Liver (tissue), 9 donors: ENCODE data around the gene SHMT2. TPM values are rescaled to one million over a fixed set of nuclear protein-coding genes. Genes with fewer than 3 reads are reported as not detected.

ENCODE experiments used
- DNase-seq: peaks from one replicate; pipeline ENCODE4 v3.0.0-alpha.2; 2017; ENCODE audit warnings: low spot score
- H3K27ac ChIP-seq, 2 donors: one replicate each; pipeline ENCODE4 v1.7.0; 2013; ENCODE audit warnings: inconsistent platforms in 2 of 2, low read length in 2 of 2, control low read depth in 1 of 2, low read depth in 1 of 2, mild to moderate bottlenecking in 1 of 2
- H3K27me3 ChIP-seq, 4 donors: one replicate each; pipeline versions ENCODE4 v1.6.1 to v1.7.0; 2013; ENCODE audit warnings: low read length in 3 of 4, inconsistent platforms in 1 of 4, mild to moderate bottlenecking in 1 of 4, moderate library complexity in 1 of 4; ENCODE audit not compliant: control insufficient read depth in 4 of 4, insufficient read depth in 4 of 4
- H3K36me3 ChIP-seq, 4 donors: one replicate each; pipeline versions ENCODE4 v1.6.1 to v1.7.0; 2013; ENCODE audit warnings: low read length in 3 of 4, mild to moderate bottlenecking in 3 of 4, low read depth in 1 of 4, moderate library complexity in 1 of 4; ENCODE audit not compliant: control insufficient read depth in 4 of 4, insufficient read depth in 3 of 4
- H3K4me1 ChIP-seq, 4 donors: one replicate each; pipeline versions ENCODE4 v1.6.1 to v1.7.0; 2013; ENCODE audit warnings: low read length in 3 of 4, mild to moderate bottlenecking in 3 of 4, moderate library complexity in 1 of 4; ENCODE audit not compliant: control insufficient read depth in 4 of 4, insufficient read depth in 4 of 4
- H3K4me3 ChIP-seq, 3 donors: one replicate each; pipeline versions ENCODE4 v1.6.1 to v1.7.0; 2013; ENCODE audit warnings: low read length in 3 of 3, control low read depth in 1 of 3, low read depth in 1 of 3, mild to moderate bottlenecking in 1 of 3
- H3K9ac ChIP-seq, 2 donors: one replicate each; pipeline ENCODE4 v1.7.0; 2013; ENCODE audit warnings: low read length in 2 of 2, mild to moderate bottlenecking in 2 of 2, moderate library complexity in 2 of 2, control low read depth in 1 of 2, low read depth in 1 of 2
- H3K9me3 ChIP-seq, 4 donors: one replicate each; pipeline versions ENCODE4 v1.6.1 to v1.7.0; 2013; ENCODE audit warnings: low read length in 3 of 4; ENCODE audit not compliant: control insufficient read depth in 4 of 4
- EGR1 ChIP-seq, 2 donors: IDR thresholded peaks; 2 replicates each; pipeline ENCODE4 v1.6.1; 2016 to 2018; ENCODE audit warnings: antibody characterized with exemption in 2 of 2, low read depth in 2 of 2
- FOXA1 ChIP-seq: IDR thresholded peaks from 2 replicates; pipeline ENCODE4 v1.6.1; 2016; ENCODE audit warnings: antibody characterized with exemption
- FOXA2 ChIP-seq: IDR thresholded peaks from 2 replicates; pipeline ENCODE4 v1.6.1; 2016; ENCODE audit warnings: antibody characterized with exemption
- GABPA ChIP-seq, 2 donors: IDR thresholded peaks in 1 of 2; conservative IDR thresholded peaks in 1 of 2; 2 replicates each; pipeline ENCODE4 v1.6.1; 2016; ENCODE audit warnings: antibody characterized with exemption in 2 of 2, mild to moderate bottlenecking in 1 of 2, moderate library complexity in 1 of 2
- HNF4A ChIP-seq, 2 donors: conservative IDR thresholded peaks; 2 replicates each; pipeline ENCODE4 v1.6.1; 2016; ENCODE audit warnings: antibody characterized with exemption in 2 of 2, mild to moderate bottlenecking in 2 of 2
- HNF4G ChIP-seq: IDR thresholded peaks from 2 replicates; pipeline ENCODE4 v1.6.1; 2016; ENCODE audit warnings: antibody characterized with exemption
- JUND ChIP-seq, 2 donors: IDR thresholded peaks; 2 replicates each; pipeline ENCODE4 v1.6.1; 2016; ENCODE audit warnings: antibody characterized with exemption in 2 of 2
- NR2F2 ChIP-seq: IDR thresholded peaks from 2 replicates; pipeline ENCODE4 v1.6.1; 2016; ENCODE audit warnings: antibody characterized with exemption
- RAD21 ChIP-seq, 2 donors: IDR thresholded peaks; 2 replicates each; pipeline ENCODE4 v1.6.1; 2016; ENCODE audit warnings: antibody characterized with exemption in 2 of 2, mild to moderate bottlenecking in 2 of 2
- RXRA ChIP-seq, 2 donors: IDR thresholded peaks; 2 replicates each; pipeline ENCODE4 v1.6.1; 2017 to 2018; ENCODE audit warnings: antibody characterized with exemption in 2 of 2, mild to moderate bottlenecking in 1 of 2
- TAF1 ChIP-seq: conservative IDR thresholded peaks from 2 replicates; pipeline ENCODE4 v1.6.1; 2016; ENCODE audit warnings: antibody characterized with exemption, mild to moderate bottlenecking
- YY1 ChIP-seq: IDR thresholded peaks from 2 replicates; pipeline ENCODE4 v1.6.1; 2016; ENCODE audit warnings: antibody characterized with exemption, mild to moderate bottlenecking
- WGBS: extraction: QIAGEN DNeasy Blood & Tissue Kit; methylation state at CpG from one replicate; pipeline ENCODE4 v1.1.7; 2013; 5-methylcytosine and 5-hydroxymethylcytosine counted together
- polyA plus RNA-seq, 2 donors: library from polyadenylated mRNA; stranded (reverse) in 1 of 2; unstranded in 1 of 2; fragments of 200-250 nt in 1 of 2; fragments of >200 nt in 1 of 2; fragmentation: Nextera tagmentation in 1 of 2; extraction: Ambion mirVana in 1 of 2; gene quantifications; one replicate each; pipeline versions ENCODE4 v1.2.1 to v1.2.3, GENCODE V29; 2013 to 2015
- total RNA-seq, 2 donors: library from RNA; depleted of rRNA; stranded (reverse); fragments of >200 nt; gene quantifications; one replicate each; pipeline ENCODE4 v1.2.3, GENCODE V29; 2014
- TF ChIP-seq, protein P1 (sequence below): IDR thresholded peaks from 2 replicates; pipeline ENCODE4 v1.6.1; 2016; ENCODE audit warnings: antibody characterized with exemption
- TF ChIP-seq, protein P2 (sequence below): IDR thresholded peaks from 2 replicates; pipeline ENCODE4 v1.6.1; 2016; ENCODE audit warnings: antibody characterized with exemption, mild to moderate bottlenecking
- TF ChIP-seq, protein P3 (sequence below): fragments of 150-350 bp; IDR thresholded peaks from 2 replicates; pipeline ENCODE4 v1.5.1; 2017; ENCODE audit warnings: improper control_type of control experiment, low read depth, low read length; ENCODE audit not compliant: missing input control
- TF ChIP-seq, protein P4 (sequence below): IDR thresholded peaks from 2 replicates; pipeline ENCODE4 v1.6.1; 2016; ENCODE audit warnings: antibody characterized with exemption
- donor health status: healthy.
- donor health status: healthy.
- donor health status: healthy.
- donor health status: healthy.
- donor health status: healthy.

Gene SHMT2
- total and polyA plus RNA-seq, 4 donors, result 66.7 to 276 (median 179) TPM

DNA sequence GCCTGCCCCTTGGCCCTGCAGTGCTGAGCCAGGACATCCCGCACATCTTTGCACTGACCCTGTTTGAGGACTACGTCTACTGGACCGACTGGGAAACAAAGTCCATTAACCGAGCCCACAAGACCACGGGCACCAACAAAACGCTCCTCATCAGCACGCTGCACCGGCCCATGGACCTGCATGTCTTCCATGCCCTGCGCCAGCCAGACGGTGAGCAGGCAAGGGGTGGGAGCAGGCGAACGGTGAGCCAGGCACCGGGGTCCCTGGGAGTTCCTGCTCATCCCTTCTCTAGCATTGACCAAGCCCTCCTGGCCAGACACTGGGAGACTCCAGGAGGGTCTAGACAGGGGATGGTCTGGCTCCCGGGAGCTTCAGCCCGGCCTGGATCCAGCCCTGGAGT, 30.3 kb upstream of the SHMT2 start:
- no peak overlapping the region for H3K4me3 ChIP-seq
- H3K36me3 ChIP-seq, result peaks cover 59 to 99% (median 76%) of the 10 kb centered on the region in 4 donors
- H3K9me3 ChIP-seq, result no peaks in the 10 kb centered on the region
- H3K4me1 ChIP-seq, result no peaks in the 10 kb centered on the region
- WGBS, result 86% methylated on average over 15 of the region's 15 CpGs
- no peaks in the 10 kb centered on the region for H3K27me3 ChIP-seq
- no peak for TF ChIP-seq TAF1
- no peak overlapping the region for H3K9ac ChIP-seq
- H3K27ac ChIP-seq, result no peak overlapping the region
- no peak for DNase-seq

DNA sequence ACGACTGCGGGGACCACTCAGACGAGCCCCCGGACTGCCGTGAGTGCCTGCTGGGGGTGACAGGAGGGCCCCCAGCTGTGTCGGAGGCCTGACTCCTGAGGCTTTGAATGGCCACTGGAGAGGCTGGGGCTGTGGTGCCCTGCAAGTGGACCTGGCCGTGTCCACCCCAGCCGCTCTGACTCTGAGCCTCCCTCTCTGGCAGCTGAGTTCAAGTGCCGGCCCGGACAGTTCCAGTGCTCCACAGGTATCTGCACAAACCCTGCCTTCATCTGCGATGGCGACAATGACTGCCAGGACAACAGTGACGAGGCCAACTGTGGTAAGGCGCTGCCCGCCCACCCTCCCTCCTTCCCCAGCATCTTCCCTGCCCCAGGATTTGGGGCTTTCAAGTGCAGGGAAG, 29.0 kb upstream of the SHMT2 start:
- no peak overlapping the region for H3K4me3 ChIP-seq
- H3K9ac ChIP-seq, result no peak overlapping the region
- 91% methylated on average over 15 of the region's 15 CpGs for WGBS
- H3K9me3 ChIP-seq, result no peaks in the 10 kb centered on the region
- TF ChIP-seq JUND (IDR thresholded peaks at IDR 0.05) (no peak), RXRA (IDR thresholded peaks at IDR 0.05) (no peak), YY1 (no peak), NR2F2 (no peak), FOXA1 (no peak), FOXA2 (no peak), HNF4A (conservative IDR thresholded peaks at IDR 0.05) (no peak), GABPA (IDR thresholded peaks at IDR 0.05 in 1 of 2, conservative IDR thresholded peaks at IDR 0.05 in 1 of 2) (no peak), EGR1 (IDR thresholded peaks at IDR 0.05; ENCODE audit: low read depth in 2 of 2) (no peak)
- TF ChIP-seq, protein P1, sequence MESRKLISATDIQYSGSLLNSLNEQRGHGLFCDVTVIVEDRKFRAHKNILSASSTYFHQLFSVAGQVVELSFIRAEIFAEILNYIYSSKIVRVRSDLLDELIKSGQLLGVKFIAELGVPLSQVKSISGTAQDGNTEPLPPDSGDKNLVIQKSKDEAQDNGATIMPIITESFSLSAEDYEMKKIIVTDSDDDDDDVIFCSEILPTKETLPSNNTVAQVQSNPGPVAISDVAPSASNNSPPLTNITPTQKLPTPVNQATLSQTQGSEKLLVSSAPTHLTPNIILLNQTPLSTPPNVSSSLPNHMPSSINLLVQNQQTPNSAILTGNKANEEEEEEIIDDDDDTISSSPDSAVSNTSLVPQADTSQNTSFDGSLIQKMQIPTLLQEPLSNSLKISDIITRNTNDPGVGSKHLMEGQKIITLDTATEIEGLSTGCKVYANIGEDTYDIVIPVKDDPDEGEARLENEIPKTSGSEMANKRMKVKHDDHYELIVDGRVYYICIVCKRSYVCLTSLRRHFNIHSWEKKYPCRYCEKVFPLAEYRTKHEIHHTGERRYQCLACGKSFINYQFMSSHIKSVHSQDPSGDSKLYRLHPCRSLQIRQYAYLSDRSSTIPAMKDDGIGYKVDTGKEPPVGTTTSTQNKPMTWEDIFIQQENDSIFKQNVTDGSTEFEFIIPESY, result no peak
- TF ChIP-seq, protein P2, sequence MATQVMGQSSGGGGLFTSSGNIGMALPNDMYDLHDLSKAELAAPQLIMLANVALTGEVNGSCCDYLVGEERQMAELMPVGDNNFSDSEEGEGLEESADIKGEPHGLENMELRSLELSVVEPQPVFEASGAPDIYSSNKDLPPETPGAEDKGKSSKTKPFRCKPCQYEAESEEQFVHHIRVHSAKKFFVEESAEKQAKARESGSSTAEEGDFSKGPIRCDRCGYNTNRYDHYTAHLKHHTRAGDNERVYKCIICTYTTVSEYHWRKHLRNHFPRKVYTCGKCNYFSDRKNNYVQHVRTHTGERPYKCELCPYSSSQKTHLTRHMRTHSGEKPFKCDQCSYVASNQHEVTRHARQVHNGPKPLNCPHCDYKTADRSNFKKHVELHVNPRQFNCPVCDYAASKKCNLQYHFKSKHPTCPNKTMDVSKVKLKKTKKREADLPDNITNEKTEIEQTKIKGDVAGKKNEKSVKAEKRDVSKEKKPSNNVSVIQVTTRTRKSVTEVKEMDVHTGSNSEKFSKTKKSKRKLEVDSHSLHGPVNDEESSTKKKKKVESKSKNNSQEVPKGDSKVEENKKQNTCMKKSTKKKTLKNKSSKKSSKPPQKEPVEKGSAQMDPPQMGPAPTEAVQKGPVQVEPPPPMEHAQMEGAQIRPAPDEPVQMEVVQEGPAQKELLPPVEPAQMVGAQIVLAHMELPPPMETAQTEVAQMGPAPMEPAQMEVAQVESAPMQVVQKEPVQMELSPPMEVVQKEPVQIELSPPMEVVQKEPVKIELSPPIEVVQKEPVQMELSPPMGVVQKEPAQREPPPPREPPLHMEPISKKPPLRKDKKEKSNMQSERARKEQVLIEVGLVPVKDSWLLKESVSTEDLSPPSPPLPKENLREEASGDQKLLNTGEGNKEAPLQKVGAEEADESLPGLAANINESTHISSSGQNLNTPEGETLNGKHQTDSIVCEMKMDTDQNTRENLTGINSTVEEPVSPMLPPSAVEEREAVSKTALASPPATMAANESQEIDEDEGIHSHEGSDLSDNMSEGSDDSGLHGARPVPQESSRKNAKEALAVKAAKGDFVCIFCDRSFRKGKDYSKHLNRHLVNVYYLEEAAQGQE, result no peak
- H3K4me1 ChIP-seq, result no peaks in the 10 kb centered on the region
- H3K36me3 ChIP-seq, result peaks cover 56 to 99% (median 76%) of the 10 kb centered on the region in 4 donors
- DNase-seq, result no peak
- no peak overlapping the region for H3K27ac ChIP-seq
- no peaks in the 10 kb centered on the region for H3K27me3 ChIP-seq

DNA sequence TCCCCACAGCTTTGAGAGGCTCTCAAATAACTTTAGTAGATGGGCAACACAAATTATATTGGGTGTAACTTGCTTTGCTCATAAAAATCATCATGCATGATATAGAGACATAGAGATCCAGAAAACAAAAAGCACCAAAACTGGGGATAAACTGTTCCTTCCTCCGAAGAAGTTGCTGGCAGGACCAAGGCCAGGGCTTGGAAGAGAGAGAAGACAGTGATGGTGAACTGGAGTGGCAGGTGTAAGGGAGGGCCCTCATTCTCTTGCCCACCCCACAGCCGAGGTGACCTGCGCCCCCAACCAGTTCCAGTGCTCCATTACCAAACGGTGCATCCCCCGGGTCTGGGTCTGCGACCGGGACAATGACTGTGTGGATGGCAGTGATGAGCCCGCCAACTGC, 28.3 kb upstream of the SHMT2 start:
- H3K4me1 ChIP-seq, result no peaks in the 10 kb centered on the region
- peaks cover 56 to 99% (median 77%) of the 10 kb centered on the region in 4 donors for H3K36me3 ChIP-seq
- H3K9ac ChIP-seq, result no peak overlapping the region
- H3K4me3 ChIP-seq, result no peak overlapping the region
- no peaks in the 10 kb centered on the region for H3K27me3 ChIP-seq
- H3K27ac ChIP-seq, result no peak overlapping the region
- no peak for TF ChIP-seq NR2F2
- TF ChIP-seq, protein P3, sequence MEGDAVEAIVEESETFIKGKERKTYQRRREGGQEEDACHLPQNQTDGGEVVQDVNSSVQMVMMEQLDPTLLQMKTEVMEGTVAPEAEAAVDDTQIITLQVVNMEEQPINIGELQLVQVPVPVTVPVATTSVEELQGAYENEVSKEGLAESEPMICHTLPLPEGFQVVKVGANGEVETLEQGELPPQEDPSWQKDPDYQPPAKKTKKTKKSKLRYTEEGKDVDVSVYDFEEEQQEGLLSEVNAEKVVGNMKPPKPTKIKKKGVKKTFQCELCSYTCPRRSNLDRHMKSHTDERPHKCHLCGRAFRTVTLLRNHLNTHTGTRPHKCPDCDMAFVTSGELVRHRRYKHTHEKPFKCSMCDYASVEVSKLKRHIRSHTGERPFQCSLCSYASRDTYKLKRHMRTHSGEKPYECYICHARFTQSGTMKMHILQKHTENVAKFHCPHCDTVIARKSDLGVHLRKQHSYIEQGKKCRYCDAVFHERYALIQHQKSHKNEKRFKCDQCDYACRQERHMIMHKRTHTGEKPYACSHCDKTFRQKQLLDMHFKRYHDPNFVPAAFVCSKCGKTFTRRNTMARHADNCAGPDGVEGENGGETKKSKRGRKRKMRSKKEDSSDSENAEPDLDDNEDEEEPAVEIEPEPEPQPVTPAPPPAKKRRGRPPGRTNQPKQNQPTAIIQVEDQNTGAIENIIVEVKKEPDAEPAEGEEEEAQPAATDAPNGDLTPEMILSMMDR, result no peak
- TF ChIP-seq RXRA (IDR thresholded peaks at IDR 0.05), result no peak
- TF ChIP-seq HNF4G, result no peak
- no peak for TF ChIP-seq TAF1
- no peak for TF ChIP-seq HNF4A (conservative IDR thresholded peaks at IDR 0.05)
- TF ChIP-seq, protein P2, result no peak
- TF ChIP-seq FOXA2, result no peak
- TF ChIP-seq, protein P4, sequence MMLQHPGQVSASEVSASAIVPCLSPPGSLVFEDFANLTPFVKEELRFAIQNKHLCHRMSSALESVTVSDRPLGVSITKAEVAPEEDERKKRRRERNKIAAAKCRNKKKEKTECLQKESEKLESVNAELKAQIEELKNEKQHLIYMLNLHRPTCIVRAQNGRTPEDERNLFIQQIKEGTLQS, result no peak
- TF ChIP-seq RAD21 (IDR thresholded peaks at IDR 0.05), result no peak
- TF ChIP-seq GABPA (IDR thresholded peaks at IDR 0.05 in 1 of 2, conservative IDR thresholded peaks at IDR 0.05 in 1 of 2), result no peak
- TF ChIP-seq FOXA1, result no peak
- no peak for TF ChIP-seq YY1
- no peak for DNase-seq
- 85% methylated on average over 8 of the region's 8 CpGs for WGBS
- H3K9me3 ChIP-seq, result no peaks in the 10 kb centered on the region
